ENCODE measurements around the gene NCF2.

The NCF2 gene

DNA sequence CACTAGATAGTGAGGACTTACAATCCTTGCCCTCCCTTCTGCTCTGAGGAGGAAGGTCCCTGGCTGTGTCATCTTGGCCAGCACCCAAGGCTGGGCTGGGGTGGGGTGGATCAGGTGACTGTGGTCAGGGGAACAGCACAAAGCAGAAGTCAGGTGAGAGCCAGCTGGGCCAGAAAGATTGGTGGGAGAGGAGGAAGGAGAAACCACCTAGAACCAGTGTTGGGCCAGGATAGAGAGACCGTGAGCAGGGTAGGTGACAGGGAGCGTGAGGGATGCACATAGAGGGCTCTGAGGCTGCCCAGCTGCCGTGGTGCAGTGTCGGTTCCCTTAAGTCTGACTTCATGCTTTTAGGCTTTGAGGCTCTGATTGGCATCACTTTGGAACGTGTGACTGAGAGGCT is 22.7 kb downstream of the NCF2 start:
- DNase-seq (ENCODE audit: low read depth, low spot score) = peak; percentile 21
- H3K4me3 ChIP-seq (ENCODE audit: low read length) = no peak overlapping the region

- no peak for DNase-seq (ENCODE audit: low read depth, low spot score)
- H3K4me3 ChIP-seq (ENCODE audit: low read length) = no peak overlapping the region
These were observed 24.2 kb downstream of the NCF2 start for GRCh38 chr1:183566026-183566425.

- H3K4me3 ChIP-seq (ENCODE audit: low read length) = no peak overlapping the region
- DNase-seq (ENCODE audit: low read depth, low spot score) = no peak
These were observed 25.0 kb downstream of the NCF2 start for GRCh38 chr1:183565261-183565660.

- H3K4me3 ChIP-seq (ENCODE audit: low read length) = no peak overlapping the region
- DNase-seq (ENCODE audit: low read depth, low spot score) = no peak
These were observed 27.6 kb downstream of the NCF2 start for GRCh38 chr1:183562701-183563100.

DNA sequence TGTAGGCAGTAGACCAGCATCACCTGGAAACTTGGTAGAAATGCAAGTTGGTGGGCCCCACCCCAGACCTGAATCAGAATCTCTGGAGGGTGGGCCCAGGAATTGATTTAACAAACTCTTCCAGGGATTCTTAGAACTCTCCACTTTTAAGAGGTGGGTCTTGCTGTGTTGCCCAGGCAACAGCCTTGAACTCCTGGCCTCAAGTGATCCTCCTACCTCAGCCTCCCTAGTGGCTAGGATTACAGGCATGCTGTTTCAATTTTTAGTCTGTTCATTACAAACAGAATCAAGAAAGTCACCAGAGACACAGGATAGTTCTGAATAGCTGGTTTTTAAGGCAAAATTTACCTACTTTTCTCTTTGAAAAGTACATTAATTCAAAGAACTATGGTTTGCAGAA is 31.2 kb downstream of the NCF2 start:
- no peak for DNase-seq (ENCODE audit: low read depth, low spot score)
- no peak overlapping the region for H3K4me3 ChIP-seq (ENCODE audit: low read length)

DNA sequence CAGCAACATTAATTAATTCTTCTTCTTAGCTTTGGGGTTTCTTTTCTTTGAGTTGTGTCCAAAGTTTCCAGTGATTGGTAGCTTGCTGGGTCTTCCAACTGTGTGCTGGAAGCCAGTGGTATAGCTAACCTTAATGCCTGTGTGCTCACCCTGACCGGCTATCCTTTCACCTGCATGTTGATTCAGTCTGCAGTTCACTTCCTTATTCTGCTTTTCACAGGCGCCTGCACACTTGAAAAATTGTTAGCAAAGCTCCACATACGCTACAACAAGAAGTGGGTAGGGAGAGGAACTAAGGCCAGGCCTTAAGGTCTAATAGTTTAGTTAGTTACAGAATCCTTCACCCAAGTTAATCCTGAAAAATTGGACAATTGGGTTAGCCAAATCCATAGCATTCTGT is 35.7 kb downstream of the NCF2 start:
- no peak overlapping the region for H3K4me3 ChIP-seq (ENCODE audit: low read length)

GRCh38 chr1:183553764-183554163 is 36.5 kb downstream of the NCF2 start:
- DNase-seq (ENCODE audit: low read depth, low spot score) = no peak
- no peak overlapping the region for H3K4me3 ChIP-seq (ENCODE audit: low read length)

More for the DNA sequence above, 35.7 kb downstream of the NCF2 start:
- DNase-seq (ENCODE audit: low read depth, low spot score) = no peak

GRCh38 chr1:183553331-183553730 is 36.9 kb downstream of the NCF2 start:
- no peak for DNase-seq (ENCODE audit: low read depth, low spot score)
- no peak overlapping the region for H3K4me3 ChIP-seq (ENCODE audit: low read length)

DNA sequence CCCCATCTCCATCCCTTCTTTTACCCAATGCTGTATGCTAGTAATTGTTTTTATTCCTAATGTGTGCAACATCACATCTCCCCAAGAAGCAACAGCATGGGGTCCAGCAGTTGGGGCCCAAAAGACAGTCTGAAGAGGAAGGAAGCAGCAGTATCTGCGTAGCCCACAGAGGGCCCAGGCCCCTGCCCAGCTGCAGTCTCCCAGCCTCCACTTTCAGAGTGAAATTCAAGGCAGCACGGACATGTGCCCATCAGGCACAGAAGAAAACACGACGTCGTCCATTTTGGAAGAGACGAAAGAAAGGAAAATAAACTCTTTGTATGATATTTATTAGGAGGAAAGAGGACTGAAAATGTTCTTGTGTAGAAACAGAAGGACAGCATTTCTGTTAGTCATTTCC is 37.4 kb downstream of the NCF2 start:
- H3K4me3 ChIP-seq (ENCODE audit: low read length) = no peak overlapping the region
- DNase-seq (ENCODE audit: low read depth, low spot score) = no peak

DNA sequence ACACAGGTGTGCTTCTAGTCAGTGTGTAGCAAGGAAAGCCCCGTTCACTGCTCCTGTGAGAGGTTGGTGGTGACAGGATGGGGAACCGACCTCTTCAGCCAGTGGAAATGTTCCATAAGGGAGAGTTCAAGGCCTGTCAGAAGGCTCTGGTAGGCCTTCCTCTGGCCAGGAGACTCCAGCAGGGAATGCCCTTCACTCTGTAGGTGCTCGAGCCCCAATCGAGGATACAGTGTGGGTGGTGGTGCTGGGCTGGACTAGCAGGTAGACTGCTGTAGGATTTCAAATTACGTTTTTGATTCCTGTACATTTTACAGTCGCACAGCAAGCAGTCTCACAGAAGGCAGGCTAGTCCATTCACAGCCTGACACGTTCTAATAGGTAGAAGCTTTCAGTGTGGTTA is 37.8 kb downstream of the NCF2 start:
- DNase-seq (ENCODE audit: low read depth, low spot score) = no peak
- H3K4me3 ChIP-seq (ENCODE audit: low read length) = no peak overlapping the region

DNA sequence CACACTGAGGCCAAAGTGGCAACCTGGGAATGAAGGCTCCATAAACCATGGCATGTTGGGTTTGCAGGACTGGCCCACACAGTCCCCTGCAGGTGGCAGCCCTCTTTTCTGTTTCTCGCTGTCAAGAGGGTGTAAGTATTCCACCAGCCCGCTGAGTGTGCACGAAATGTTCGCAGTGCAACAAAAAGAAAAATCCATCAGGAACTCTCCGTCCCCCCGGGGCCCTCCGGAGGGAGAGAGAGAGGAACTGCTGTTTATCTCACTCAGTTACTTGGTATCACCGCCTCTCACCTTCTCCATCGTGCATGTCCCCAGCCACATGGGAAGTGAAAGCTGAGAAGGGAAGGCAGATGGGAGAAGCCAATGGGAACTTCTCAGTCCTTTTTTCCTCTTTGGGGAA is 38.3 kb downstream of the NCF2 start:
- no peak overlapping the region for H3K4me3 ChIP-seq (ENCODE audit: low read length)
- no peak for DNase-seq (ENCODE audit: low read depth, low spot score)

- no peak overlapping the region for H3K4me3 ChIP-seq (ENCODE audit: low read length)
These were observed 39.3 kb downstream of the NCF2 start for GRCh38 chr1:183550915-183551314.

DNA sequence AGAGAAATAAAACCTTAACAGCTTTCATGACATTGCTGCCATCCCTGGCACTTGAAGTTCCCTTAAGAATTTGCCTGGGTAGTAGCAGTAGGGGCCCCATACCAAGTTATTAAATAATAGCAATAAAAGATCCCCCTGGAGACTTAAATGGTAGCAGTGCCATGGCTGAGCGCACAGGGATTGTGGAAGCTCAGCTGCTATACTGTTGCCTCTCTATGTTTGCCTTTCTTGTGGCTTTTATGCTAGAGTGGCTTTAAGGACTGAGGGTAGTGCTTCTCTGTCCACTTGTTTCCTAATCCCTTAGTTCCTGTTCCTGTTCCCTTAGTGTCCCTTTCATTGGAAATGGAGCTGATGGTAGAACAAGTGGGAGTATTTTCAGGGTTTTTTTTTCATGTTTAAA is 42.1 kb downstream of the NCF2 start:
- no peak overlapping the region for H3K4me3 ChIP-seq (ENCODE audit: low read length)
- no peak for DNase-seq (ENCODE audit: low read depth, low spot score)

More at GRCh38 chr1:183550915-183551314, 39.3 kb downstream of the NCF2 start:
- DNase-seq (ENCODE audit: low read depth, low spot score) = no peak

DNA sequence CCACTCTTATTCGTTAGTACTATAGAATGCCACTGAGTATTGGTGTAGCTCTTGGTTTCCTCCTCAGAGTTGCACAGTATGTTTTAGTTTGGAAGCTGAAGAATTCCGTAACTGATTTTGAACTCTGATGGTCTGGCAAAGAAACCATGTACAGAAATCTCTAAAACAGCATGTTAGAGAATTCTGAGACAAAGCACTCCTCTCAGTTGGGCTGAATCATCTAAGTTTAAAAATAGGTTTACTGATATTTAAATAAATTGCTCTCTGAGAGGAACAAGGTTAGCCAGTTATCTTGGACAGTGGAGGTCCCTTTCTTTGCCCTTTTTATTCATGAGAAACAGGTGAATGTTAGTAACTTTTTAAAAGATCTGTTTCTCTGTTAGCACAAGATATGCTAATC is 43.8 kb downstream of the NCF2 start:
- DNase-seq (ENCODE audit: low read depth, low spot score) = no peak
- no peak overlapping the region for H3K4me3 ChIP-seq (ENCODE audit: low read length)

GRCh38 chr1:183544598-183545297 is 45.5 kb downstream of the NCF2 start:
- no peak overlapping the region for H3K4me3 ChIP-seq (ENCODE audit: low read length)
- no peak for DNase-seq (ENCODE audit: low read depth, low spot score)

DNA sequence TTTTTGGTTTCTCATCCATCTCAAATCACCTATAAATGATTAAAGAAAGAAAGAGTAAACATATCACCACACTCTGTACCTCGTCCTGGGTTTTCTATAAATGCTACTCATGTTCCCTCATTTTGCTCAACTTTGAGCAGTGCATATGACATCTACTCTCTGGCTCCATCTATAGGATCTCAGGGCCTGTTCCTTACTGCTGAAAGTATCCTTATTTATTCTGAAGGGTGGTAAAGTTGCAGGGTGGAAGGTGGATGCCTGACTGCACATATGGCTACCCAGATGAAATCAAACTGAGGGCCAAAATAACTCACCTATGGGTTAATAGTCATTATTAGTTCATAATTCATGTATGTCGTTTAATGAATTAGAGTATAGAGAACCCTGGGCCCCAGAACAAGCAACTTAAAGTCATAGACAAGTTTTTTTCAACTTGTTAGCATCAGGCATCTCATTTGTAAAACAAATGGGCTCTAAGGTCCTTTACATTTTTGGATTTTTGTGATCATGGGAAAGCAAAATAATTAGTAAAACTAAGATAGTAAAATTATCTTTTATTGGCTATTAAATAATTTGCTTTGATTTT is 46.5 kb downstream of the NCF2 start:
- H3K4me3 ChIP-seq (ENCODE audit: low read length) = no peak overlapping the region
- DNase-seq (ENCODE audit: low read depth, low spot score) = peak; percentile 45

GRCh38 chr1:183537405-183537804 is 52.9 kb downstream of the NCF2 start:
- no peak overlapping the region for H3K4me3 ChIP-seq (ENCODE audit: low read length)
- no peak for DNase-seq (ENCODE audit: low read depth, low spot score)

DNA sequence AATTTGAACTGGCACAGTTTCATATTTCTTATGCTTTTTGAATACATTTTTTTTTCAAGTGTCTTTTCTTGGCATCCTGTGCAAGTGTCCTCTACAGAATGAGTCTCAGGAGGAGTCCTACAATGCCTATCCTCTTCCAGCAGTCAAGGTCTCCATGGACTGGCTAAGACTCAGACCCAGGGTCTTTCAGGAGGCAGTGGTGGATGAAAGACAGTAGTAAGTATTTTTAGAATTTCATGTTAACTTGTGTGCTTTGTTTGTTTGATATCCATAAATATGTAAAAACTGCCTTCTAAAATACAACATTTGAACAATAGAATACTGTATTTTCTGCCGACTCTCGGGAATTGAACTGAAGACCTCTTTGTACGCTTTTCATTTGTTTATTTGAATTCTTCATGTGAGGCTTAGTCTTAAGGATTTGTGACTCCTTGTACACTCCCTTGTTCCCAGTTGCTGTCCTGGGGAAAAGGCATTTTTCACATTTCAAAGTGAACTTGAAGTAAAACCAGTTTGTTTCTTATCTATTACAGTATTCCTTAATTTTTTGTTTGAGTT is 56.6 kb downstream of the NCF2 start:
- DNase-seq (ENCODE audit: low read depth, low spot score) = no peak
- H3K4me3 ChIP-seq (ENCODE audit: low read length) = no peak overlapping the region

- H3K4me3 ChIP-seq (ENCODE audit: low read length) = no peak overlapping the region
- no peak for DNase-seq (ENCODE audit: low read depth, low spot score)
These were observed 61.7 kb downstream of the NCF2 start for GRCh38 chr1:183528577-183528976.

DNA sequence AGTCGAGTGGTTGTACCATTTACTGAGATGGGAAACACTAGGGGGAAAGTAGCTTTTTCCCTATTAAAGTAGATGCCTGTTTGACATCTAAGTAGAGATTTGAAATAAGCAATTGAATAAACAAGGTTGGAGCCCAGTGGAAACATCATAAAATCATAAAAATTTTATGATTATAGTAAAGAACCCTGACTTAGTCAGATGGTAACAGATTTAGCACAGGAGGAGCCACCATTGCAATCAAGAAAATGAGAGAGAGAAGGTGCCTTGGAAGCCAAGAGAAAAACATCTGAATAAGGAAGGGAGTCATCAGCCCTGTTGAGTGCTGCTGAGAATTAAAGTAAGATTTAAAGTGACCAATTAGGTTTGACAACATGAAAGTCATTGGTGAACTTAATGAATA is 68.2 kb downstream of the NCF2 start:
- no peak for DNase-seq (ENCODE audit: low read depth, low spot score)
- no peak overlapping the region for H3K4me3 ChIP-seq (ENCODE audit: low read length)

- no peak for DNase-seq (ENCODE audit: low read depth, low spot score)
- no peak overlapping the region for H3K4me3 ChIP-seq (ENCODE audit: low read length)
These were observed 69.9 kb downstream of the NCF2 start for GRCh38 chr1:183520379-183520778.

Measured in Jurkat, Clone E6-1 (cell line).